HL-60 (cell line): ENCODE results near the gene WDR19.

Source experiments
- DNase-seq, 2 experiments: peaks; one replicate each; pipeline ENCODE4 v3.0.0-alpha.2; 2010 to 2020; ENCODE audit warnings: low read depth in 1 of 2, low spot score in 1 of 2
- H3K27ac ChIP-seq: fragments of 250-450 bp; sonication (Bioruptor Pico); replicated peaks from 2 replicates; pipeline ENCODE4 v1.5.1; 2020; ENCODE audit warnings: mild to moderate bottlenecking, moderate library complexity
- H3K27me3 ChIP-seq: fragments of 250-450 bp; sonication (Bioruptor Pico); 2 replicates; pipeline ENCODE4 v1.5.1; 2021; ENCODE audit warnings: mild to moderate bottlenecking, moderate library complexity; ENCODE audit not compliant: insufficient read depth, poor library complexity, severe bottlenecking
- H3K4me3 ChIP-seq: replicated peaks from 2 replicates; pipeline ENCODE4 v1.5.1; 2011; ENCODE audit warnings: mild to moderate bottlenecking, control low read depth, low read length; ENCODE audit not compliant: insufficient read depth
- GABPA ChIP-seq: IDR thresholded peaks from 2 replicates; pipeline ENCODE4 v1.6.1; 2012; ENCODE audit warnings: low read depth
- POLR2AphosphoS5 ChIP-seq: IDR thresholded peaks from 2 replicates; pipeline ENCODE4 v1.6.1; 2012; ENCODE audit warnings: low read depth
- SPI1 ChIP-seq: IDR thresholded peaks from 2 replicates; pipeline ENCODE4 v1.6.1; 2012; ENCODE audit warnings: low read depth, mild to moderate bottlenecking, borderline replicate concordance
- TF ChIP-seq, protein P1 (sequence below): IDR thresholded peaks from 2 replicates; pipeline ENCODE4 v1.6.1; 2012; ENCODE audit warnings: low read depth; ENCODE audit not compliant: insufficient replicate concordance
- TF ChIP-seq, protein P2 (sequence below): IDR thresholded peaks from one replicate; pipeline ENCODE4 v1.5.1; 2011; ENCODE audit warnings: low read length, control low read depth, inconsistent platforms; ENCODE audit not compliant: insufficient read depth

The WDR19 gene

DNA sequence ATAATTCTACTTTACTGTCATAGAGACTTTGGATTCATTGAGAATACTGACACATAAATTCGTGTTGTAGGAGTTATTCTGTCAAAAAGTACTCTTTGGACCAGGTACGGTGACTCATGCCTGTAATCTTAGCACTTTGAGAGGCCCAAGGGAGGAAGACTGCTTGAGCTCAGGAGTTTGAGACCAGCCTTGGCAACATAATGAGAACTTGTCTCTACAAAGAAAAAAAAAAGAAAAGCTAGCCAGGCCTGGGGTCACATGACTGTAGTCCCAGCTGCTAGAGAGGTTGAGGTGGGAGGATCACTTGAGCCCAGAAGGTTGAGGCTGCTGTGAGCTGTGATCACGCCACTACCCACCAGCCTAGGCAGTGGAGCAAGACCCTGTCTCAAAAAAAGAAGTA is 54.9 kb downstream of the WDR19 start:
- TF ChIP-seq SPI1 = no peak
- TF ChIP-seq, protein P1, sequence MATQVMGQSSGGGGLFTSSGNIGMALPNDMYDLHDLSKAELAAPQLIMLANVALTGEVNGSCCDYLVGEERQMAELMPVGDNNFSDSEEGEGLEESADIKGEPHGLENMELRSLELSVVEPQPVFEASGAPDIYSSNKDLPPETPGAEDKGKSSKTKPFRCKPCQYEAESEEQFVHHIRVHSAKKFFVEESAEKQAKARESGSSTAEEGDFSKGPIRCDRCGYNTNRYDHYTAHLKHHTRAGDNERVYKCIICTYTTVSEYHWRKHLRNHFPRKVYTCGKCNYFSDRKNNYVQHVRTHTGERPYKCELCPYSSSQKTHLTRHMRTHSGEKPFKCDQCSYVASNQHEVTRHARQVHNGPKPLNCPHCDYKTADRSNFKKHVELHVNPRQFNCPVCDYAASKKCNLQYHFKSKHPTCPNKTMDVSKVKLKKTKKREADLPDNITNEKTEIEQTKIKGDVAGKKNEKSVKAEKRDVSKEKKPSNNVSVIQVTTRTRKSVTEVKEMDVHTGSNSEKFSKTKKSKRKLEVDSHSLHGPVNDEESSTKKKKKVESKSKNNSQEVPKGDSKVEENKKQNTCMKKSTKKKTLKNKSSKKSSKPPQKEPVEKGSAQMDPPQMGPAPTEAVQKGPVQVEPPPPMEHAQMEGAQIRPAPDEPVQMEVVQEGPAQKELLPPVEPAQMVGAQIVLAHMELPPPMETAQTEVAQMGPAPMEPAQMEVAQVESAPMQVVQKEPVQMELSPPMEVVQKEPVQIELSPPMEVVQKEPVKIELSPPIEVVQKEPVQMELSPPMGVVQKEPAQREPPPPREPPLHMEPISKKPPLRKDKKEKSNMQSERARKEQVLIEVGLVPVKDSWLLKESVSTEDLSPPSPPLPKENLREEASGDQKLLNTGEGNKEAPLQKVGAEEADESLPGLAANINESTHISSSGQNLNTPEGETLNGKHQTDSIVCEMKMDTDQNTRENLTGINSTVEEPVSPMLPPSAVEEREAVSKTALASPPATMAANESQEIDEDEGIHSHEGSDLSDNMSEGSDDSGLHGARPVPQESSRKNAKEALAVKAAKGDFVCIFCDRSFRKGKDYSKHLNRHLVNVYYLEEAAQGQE = no peak
- TF ChIP-seq, protein P2, sequence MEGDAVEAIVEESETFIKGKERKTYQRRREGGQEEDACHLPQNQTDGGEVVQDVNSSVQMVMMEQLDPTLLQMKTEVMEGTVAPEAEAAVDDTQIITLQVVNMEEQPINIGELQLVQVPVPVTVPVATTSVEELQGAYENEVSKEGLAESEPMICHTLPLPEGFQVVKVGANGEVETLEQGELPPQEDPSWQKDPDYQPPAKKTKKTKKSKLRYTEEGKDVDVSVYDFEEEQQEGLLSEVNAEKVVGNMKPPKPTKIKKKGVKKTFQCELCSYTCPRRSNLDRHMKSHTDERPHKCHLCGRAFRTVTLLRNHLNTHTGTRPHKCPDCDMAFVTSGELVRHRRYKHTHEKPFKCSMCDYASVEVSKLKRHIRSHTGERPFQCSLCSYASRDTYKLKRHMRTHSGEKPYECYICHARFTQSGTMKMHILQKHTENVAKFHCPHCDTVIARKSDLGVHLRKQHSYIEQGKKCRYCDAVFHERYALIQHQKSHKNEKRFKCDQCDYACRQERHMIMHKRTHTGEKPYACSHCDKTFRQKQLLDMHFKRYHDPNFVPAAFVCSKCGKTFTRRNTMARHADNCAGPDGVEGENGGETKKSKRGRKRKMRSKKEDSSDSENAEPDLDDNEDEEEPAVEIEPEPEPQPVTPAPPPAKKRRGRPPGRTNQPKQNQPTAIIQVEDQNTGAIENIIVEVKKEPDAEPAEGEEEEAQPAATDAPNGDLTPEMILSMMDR = no peak
- TF ChIP-seq POLR2AphosphoS5 = no peak
- no peak for TF ChIP-seq GABPA
- DNase-seq = no peak
- Histone ChIP-seq H3K27ac (no peak overlapping the region), H3K27me3 (no peaks in the 10 kb centered on the region), H3K4me3 (no peak overlapping the region)

DNA sequence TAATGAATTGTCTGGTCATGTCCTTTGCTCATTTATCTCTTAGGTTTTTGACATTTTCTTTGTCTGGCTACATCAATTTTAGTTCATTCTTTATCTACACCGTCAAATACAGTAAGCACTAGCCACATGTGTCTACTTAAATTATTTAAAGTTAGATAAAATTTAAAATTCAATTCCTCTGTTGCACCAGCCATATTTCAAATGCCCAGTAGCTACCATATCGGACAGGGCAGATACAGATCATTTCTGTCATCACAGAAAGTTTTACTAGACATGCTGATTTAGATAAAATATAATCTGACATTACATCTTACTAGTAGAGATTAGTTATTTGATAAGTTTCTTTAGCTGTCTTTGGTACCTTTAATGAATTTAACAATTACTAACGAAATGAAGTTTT is 61.1 kb downstream of the WDR19 start:
- DNase-seq = no peak
- H3K4me3 ChIP-seq = no peak overlapping the region
- TF ChIP-seq, protein P1 = no peak
- no peak for TF ChIP-seq POLR2AphosphoS5
- no peak for TF ChIP-seq GABPA
- TF ChIP-seq, protein P2 = no peak
- no peak for TF ChIP-seq SPI1
- no peaks in the 10 kb centered on the region for H3K27me3 ChIP-seq
- no peak overlapping the region for H3K27ac ChIP-seq

DNA sequence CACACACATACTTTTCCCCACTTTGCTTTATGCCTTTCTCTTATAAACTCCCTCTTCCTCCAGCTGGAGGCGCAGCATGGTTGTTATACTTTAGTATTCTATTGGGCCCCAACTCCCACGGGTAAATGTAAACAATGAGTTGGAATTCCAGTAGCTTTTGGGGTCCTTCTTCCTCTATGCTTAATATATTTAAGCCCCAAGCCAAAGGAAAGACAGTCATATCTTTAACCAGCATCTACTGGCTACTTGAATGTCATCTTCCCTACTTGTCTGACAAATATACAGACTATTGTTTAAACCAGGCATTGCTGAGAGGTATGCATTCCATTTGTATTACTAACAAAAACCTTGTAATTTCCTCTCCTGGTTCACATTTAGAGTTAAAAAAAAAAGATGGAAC is 72.9 kb downstream of the WDR19 start:
- DNase-seq = no peak
- Histone ChIP-seq H3K4me3 (no peak overlapping the region), H3K27me3 (no peaks in the 10 kb centered on the region), H3K27ac (no peak overlapping the region)
- TF ChIP-seq SPI1 (no peak), GABPA (no peak), POLR2AphosphoS5 (no peak)
- TF ChIP-seq, protein P1 = no peak
- TF ChIP-seq, protein P2 = no peak
